ENCODE measurements around the gene TSPAN9.

The TSPAN9 gene

GRCh38 chr12:3145546-3146310, 68.5 kb downstream of the TSPAN9 start:
- DNase-seq = no peak

DNA sequence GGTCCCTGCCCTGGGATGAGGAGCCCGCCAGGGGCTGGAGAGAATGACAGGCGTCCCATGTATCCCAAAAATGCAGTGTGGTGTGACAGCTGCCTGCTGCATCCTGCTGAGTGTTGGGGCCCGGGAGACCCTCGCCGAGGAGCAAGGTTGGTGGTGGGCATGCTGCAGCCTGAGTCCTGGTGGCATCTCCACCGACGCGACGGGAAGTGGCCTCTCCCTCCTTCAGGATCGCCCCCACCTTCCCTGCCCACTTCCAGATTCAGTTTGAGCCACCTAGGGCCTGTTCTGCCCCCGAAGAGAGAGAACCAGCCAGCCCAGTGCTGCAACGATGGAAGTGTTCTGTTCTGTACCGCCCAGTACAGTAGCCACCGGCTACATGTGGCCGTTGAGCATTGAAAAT, 70.1 kb downstream of the TSPAN9 start:
- no peak for DNase-seq

DNA sequence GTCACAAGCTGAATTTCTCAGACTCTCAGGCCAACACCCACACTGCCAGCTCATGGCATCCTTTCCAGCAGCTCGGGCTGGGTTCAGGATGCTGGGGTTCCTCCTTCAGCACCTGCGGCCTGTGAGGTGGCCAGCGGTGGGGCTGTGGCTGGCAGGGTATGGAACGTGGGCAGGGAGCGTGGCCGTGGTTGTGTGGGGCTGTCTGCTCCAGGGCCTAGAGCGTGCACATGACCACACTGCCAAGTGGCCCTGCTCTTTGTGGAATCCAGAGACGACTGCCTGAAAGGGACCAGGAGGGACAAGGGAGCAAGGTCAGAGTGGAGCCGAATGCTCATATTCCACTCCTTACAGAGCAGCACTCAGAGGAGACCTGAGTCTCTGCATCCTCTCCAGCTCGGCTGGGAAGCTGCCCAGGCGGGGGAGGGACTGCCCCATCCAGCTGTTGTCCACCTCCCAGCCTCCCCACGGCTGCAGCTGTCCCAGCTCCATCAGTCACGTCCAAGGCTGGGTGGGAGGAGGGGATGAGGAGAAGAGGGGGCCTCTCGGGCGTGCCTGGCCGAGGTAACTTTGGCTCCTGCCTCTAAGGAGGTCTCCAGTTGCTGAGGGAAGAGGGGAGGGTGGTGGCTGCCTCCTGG, 71.3 kb downstream of the TSPAN9 start:
- DNase-seq = no peak

DNA sequence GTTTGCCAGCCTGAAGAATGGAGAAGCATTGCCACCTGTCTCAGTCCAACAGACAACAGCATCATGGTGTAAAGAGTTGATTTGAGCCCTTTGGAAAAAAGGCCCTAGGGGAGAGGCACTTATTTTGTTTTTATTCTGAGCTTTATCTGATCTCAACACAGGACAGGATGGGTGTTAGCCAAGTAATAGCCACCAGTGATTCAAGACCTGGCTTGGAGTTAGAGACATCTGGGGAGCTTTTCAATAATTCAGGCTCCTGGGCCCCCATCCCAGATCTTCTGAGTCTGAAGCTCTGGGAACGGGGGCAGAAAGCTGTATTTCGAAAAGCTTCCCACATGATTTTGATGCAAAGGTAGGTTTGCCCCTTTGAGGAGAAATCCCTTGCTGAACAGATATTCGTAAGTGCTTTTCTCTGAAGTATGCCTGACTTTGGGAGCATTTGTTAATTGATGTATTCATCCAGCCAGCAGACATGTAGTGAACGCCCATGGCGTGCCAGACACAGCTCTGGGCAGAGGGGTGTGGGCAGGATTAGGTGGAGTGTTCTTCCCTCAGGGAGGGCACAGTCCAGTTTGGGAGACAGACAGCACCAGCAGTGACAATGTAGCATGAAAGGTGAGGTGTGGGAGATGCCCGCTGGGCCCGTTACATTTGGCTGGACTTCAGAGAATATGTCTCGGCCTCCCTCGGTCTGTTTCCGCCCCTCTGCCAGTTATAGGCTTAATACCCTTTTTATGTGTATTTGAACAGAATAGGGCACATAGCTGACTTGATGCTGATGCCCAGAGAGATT, 72.5 kb downstream of the TSPAN9 start:
- DNase-seq = no peak

GRCh38 chr12:3150308-3150670, 73.1 kb downstream of the TSPAN9 start:
- no peak for DNase-seq

- DNase-seq = no peak
Measured at GRCh38 chr12:3150931-3151835, 74.0 kb downstream of the TSPAN9 start.

DNA sequence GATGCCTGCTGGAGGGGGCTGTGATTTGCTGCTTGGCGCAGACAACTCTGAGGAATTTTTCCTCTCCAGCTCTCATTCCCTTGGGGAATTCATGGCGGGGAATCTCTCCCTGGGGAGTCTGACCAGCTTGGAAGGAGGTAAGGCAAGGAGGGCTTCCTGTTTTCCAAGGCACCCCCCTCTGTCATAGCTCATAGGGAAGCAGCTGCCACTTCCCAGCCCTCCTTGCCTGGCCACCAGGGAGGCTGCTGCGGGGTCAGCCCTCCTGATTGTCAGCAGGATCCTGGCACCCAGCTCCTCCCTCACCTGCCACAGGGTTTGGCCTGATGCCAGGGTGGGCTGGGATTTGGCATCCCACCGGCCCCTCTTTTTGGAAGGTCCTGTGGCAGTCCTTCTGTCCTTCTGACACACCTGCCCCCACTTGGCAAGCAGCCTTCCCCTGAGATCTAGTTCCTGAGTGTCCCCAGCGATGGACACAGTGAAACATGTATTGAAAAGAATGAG, 74.9 kb downstream of the TSPAN9 start:
- no peak for DNase-seq

DNA sequence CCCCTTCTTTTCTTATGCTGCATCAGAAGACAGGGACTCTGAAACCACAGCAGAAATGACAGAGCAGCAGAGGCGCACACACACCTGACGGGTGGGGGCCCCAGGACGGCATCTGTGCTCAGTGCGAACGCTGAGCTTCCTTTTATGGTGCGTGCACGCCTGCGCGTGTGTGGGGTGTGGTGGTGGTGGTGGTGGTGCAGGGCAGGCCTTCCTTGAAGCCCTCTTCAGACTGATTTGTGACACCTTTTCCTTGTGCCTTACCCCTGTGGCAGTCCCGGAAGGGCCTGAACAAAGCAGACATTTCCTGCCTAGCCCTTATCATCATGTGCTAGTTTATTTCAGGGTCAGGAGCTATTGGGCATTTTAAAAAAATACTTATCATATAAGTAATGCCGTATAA, 75.7 kb downstream of the TSPAN9 start:
- no peak for DNase-seq

DNA sequence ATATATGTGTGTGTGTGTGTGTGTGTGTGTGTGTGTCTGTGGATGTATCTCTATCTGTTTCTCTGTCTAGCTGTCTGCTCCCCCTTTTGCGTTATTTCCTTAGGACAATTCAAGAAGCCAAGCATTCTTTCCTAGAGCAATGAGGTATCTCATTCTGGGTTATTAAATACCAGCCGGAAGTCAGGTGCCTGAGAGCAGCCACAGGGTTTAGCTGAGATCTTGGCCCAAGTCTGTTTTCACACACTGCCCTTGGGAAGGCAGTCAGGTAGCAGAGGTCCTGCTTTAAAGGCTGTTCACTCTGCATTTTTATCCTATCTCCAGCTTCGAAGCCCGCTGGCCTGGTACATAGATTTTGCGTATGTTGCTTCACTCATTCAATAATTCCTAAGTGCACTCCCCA, 76.8 kb downstream of the TSPAN9 start:
- no peak for DNase-seq

DNA sequence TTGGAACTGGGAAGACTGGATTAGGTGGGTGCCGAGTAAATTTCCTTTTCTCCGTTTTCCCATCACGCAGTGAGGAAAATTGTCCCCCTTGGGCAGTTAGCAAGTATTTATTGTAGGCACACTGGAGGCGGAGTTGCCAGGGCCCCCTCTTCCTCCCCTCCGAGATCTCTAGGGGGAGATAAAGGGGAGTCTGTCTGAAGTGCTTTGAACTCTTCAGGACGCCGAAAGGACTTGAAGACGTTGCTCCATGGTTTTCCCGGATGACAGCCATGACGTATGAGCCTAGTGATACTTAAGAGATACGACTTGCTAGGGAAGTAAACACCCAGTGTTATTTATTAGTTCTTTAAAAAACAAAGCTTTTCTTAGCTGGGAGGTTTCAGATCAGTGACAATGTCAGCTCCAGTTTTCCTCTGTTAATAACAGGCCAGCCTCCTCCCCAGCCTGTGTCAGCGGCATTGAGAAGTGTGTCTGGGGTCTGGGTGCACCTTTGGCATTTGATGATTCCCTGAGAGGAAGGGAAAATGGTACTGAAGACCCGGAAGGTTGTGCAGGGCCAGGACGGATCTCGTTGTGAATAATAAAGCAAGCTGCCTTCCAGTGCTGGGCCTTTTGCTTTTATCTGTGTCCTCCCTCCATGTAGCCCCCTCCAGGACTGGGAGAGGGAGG, 78.7 kb downstream of the TSPAN9 start:
- DNase-seq = no peak

GRCh38 chr12:3157581-3158323, 80.6 kb downstream of the TSPAN9 start:
- DNase-seq = no peak

DNA sequence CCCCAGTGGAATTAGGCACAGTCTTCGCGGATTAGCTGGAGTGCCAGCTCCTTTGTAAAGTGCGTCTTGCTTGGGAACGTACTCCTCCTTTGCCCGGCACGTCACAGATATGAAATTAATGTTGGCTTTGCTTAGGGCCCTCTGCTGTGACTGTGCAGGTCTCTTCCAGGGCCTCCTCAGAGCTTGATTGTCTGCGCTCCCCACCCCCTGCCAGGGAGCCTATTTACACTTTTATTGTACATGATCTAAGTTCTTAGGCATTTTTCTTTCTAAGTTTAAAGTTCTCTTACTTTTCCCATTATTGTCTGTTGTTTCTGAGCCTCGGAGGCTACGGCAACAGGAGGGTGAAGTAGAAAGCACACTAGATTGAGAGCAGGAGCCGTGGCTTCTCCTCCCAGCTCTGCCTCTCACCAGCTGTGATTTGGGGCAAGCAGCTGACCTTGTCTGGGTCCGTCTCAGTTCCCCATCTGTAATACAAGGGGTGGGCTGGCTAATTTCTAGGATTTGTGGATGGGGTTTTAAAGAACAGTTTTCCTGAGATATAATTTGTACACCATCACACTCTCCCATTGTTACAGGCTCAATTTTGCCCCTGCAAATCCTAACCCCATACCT, 81.8 kb downstream of the TSPAN9 start:
- DNase-seq = no peak

GRCh38 chr12:3160081-3160480, 82.9 kb downstream of the TSPAN9 start:
- no peak for DNase-seq

DNA sequence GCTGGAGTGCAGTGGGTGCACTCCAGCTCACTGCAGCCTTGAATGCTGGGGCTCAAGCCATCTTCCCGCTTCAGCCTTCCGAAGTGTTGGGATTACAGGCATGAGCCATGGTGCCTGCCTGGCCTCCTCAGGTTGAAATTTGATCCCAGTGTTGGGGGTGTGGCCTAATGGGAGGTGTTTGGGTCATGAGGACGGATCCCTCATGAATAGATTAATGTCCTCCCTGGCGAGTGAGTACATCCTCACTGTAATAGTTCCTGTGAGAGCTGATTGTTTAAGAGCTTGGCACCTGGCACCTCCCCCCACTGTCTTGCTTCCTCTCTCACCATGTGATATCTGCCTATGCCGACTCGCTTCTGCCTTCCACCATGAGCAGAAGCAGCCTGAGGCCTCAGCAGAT, 84.7 kb downstream of the TSPAN9 start:
- DNase-seq = no peak

DNA sequence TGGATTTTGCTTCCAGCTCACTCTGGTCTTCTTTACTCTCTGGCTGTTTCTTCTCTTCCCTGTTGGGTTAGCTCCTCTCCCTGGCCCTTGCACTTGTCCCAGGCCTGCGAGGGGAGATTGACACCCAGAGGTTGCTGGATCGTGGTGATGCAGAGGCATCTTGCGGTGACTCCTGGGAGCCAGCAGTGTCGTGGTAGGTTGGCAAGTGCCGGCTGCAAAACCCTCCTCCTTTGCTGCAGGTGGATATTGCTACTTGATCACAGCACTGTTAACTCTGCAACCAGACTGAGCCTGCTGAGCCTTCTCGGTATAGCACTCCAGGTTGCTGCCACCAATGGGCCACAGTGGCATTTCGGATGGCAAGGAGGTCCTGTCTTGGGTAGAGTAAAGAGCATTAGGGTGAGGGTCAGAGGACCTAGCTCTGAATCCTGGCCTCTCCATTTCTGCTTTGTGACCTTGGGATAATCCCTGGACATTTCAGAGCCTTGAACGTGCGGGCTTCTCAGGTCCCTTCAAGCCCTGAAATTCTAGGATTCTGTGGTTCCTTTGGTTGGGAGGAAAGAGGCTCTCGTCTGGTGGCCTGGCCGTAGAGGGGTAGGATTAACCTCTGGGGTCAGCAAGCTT, 87.4 kb downstream of the TSPAN9 start:
- DNase-seq = no peak

DNA sequence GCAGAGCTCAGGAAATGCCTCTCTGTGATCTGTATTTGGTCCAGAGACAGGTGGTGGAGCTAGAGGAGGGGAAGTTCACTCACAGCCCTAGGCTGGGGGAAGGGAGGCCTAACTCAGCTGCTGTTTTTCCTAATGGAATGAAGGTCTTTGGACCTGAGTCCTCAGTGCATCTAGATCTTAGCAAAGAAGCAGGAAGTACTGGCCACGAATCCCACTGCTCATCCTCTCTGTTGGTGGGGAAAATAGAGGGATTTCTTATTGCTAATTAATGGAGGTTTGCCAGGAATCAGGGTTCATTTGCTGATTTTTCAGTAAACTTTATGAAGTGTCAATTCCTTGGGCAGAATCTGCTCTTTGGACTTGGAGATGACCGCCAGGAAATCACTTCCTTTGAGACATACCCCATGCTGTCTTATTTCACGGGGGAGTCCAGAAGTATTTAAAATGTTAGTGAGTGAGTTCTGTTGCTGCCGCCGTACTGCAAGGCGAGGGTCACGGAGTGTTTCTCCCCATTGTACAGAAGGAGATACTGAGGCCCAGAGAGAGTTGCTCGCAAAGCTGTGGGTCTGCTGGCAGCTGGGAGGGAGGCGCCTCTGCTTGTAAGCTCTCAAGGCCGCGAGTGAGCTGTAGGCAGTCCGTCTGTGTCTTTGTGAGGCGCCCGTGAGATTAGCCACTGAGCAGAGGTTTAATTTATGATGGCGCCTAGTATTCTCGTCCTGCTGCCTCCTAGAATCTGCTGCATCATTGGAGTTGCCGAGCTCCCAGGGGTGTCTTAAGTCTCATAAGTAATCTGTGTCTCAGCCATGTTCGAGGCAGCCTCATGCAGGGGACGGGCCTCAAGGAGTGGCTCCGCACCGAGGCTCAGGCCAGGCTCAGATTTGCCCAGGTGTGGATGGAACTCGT, 88.2 kb downstream of the TSPAN9 start:
- no peak for DNase-seq

DNA sequence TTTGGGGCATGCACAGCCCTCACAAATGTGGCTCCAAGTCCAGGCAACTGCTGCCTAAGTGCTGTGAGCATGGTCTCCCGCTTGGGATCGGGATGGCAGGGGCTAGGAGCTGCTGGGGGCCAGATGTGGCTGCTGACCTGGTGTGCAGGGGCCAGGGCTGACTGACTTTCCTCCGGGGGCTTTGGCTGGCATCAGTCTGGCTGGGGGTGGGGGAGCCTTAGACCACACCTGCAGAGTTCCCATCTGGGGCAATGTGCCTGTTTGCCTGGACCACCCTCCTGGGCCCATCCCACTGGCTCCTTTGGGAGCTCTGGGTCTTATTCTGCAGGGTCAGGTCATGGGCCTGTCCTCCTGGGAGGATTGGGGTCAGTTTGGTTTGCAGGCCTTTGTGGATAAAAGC, 90.5 kb downstream of the TSPAN9 start:
- DNase-seq = no peak

- no peak for DNase-seq
Measured at GRCh38 chr12:3168223-3169221, 91.3 kb downstream of the TSPAN9 start.
